ENCODE results near the gene ZNF200.

ZNF200 gene

DNA sequence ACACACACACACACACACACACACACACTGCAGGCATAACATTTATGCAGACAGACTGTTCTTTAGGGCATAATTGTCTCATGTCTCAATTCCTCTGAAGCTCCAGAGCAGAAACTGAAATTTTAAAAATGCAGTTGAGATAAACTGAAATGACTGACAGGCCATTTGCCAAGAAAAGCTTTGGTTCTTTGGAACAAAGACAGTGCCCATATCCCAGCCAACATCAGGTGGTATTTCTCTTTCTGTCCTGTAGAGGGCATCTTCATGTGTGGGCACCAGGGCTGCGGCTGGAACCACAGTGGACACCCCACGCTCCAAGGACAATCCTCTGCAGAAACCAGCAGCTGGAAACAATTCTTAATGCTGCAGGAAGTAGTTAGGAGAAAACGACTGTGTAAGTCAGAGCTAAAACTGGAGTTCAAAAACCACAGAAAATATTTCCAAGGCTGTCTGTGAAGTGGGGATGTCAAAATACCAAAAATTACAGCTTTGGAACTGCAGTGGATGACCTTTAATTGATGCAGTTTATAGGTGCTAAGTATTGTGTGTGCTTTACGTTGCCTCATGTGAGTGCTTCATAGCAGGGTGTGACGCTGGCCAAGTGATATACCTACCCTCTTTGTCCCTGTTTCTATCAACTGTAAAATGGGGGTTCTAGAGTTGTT lies 32.0 kb upstream of the ZNF200 start:
- no peak for TF ChIP-seq TEAD4 (IDR thresholded peaks at IDR 0.05)
- peak; percentile 38; the same call in 1 of the 2 replicates for TF ChIP-seq RAD21 (IDR thresholded peaks at IDR 0.05; ENCODE audit: low read depth)
- TF ChIP-seq NFIC (IDR thresholded peaks at IDR 0.05): no peak
- TF ChIP-seq, protein P1, sequence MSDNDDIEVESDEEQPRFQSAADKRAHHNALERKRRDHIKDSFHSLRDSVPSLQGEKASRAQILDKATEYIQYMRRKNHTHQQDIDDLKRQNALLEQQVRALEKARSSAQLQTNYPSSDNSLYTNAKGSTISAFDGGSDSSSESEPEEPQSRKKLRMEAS (IDR thresholded peaks at IDR 0.05): no peak

DNA sequence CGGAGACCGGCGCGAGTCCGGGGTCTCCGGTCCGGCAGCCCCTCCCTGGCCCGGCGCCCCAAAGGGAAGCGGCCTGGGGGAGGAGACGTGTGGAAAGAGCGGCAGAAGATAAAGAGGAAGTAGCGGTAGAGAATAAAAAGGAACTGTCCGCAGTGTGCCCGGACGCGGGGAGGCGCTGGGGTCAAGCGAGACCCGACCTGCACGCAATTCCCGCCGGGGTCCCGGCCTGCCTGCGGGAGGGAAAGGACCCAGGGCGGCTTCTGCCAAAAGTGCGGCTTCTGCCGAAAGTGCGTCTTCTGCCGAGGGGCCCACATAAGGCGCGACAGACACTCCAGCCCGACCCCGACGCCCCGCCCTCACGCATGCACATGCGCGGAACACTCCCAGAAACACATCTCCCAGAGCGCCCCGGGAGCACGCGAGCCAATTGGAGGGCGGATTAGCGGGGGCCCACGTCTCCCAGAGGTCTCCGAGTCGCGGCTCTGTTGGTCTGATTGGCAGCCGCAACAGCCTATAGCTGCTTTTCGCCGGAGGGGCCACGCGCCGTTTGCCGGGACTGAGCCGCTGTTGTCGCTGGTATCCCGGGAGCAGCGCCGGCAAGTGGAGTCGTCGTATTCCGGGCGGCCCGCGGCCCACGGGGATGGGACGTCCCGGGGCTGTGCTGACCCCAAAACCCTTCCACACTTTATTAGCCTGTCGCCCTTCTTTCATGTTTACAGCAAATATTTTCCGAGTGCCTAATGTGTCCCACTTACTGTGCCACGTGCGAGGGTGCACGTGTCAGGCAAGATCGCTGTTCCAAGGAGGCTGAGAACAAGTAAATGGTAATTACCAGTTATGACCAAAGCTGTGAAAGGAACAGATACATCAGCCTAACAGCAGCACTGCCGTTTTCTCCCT lies 29.4 kb upstream of the ZNF200 start:
- TF ChIP-seq EP300 (IDR thresholded peaks at IDR 0.05; ENCODE audit: borderline replicate concordance) (no peak), EGR1 (IDR thresholded peaks at IDR 0.05) (no peak), TEAD4 (IDR thresholded peaks at IDR 0.05) (no peak), TAF1 (IDR thresholded peaks at IDR 0.05; ENCODE audit: low read depth) (peak; percentile 53), RAD21 (IDR thresholded peaks at IDR 0.05; ENCODE audit: low read depth) (no peak), TCF12 (IDR thresholded peaks at IDR 0.05; ENCODE audit: low read depth) (peak; percentile 45; the same call in 1 of the 2 replicates), YY1 (IDR thresholded peaks at IDR 0.05; ENCODE audit: low read depth) (no peak), NFIC (IDR thresholded peaks at IDR 0.05) (no peak), ZBTB7A (IDR thresholded peaks at IDR 0.05; ENCODE audit: low read depth) (peak; percentile 77; the same call in 1 of the 2 replicates), CREB1 (IDR thresholded peaks at IDR 0.05; ENCODE audit: low read depth) (peak; percentile 65; the same call in 1 of the 2 replicates), CEBPB (IDR thresholded peaks at IDR 0.05) (no peak), FOXM1 (IDR thresholded peaks at IDR 0.05; ENCODE audit: borderline replicate concordance, low read depth) (no peak)
- TF ChIP-seq, protein P2, sequence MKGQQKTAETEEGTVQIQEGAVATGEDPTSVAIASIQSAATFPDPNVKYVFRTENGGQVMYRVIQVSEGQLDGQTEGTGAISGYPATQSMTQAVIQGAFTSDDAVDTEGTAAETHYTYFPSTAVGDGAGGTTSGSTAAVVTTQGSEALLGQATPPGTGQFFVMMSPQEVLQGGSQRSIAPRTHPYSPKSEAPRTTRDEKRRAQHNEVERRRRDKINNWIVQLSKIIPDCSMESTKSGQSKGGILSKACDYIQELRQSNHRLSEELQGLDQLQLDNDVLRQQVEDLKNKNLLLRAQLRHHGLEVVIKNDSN (IDR thresholded peaks at IDR 0.05): peak; percentile 72
- TF ChIP-seq, protein P1 (IDR thresholded peaks at IDR 0.05): peak; percentile 99
- TF ChIP-seq, protein P3, sequence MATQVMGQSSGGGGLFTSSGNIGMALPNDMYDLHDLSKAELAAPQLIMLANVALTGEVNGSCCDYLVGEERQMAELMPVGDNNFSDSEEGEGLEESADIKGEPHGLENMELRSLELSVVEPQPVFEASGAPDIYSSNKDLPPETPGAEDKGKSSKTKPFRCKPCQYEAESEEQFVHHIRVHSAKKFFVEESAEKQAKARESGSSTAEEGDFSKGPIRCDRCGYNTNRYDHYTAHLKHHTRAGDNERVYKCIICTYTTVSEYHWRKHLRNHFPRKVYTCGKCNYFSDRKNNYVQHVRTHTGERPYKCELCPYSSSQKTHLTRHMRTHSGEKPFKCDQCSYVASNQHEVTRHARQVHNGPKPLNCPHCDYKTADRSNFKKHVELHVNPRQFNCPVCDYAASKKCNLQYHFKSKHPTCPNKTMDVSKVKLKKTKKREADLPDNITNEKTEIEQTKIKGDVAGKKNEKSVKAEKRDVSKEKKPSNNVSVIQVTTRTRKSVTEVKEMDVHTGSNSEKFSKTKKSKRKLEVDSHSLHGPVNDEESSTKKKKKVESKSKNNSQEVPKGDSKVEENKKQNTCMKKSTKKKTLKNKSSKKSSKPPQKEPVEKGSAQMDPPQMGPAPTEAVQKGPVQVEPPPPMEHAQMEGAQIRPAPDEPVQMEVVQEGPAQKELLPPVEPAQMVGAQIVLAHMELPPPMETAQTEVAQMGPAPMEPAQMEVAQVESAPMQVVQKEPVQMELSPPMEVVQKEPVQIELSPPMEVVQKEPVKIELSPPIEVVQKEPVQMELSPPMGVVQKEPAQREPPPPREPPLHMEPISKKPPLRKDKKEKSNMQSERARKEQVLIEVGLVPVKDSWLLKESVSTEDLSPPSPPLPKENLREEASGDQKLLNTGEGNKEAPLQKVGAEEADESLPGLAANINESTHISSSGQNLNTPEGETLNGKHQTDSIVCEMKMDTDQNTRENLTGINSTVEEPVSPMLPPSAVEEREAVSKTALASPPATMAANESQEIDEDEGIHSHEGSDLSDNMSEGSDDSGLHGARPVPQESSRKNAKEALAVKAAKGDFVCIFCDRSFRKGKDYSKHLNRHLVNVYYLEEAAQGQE (IDR thresholded peaks at IDR 0.05; ENCODE audit: low read depth): 0 out of 2 replicates have a peak, but pooled peaks have one; percentile 8

DNA sequence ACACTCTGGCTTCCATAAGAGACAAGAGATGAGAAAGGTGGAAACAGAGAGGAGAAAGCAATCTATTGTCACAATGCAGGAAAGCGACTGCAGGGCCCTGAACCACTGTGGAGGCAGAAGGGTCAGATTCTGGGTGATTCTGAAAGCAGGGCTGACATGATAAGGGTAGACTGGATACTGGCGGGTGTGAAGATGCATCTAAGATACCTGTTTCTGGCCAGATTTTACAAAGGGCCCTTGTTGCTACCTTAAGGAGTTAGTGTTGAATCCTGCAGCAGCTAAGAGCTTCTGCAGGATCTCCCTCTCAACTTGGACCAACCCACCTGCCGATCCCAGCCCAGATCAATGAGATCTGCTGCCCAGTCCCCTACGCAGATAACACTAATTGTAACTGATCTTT lies 27.6 kb upstream of the ZNF200 start:
- no peak for TF ChIP-seq ZBTB7A (IDR thresholded peaks at IDR 0.05; ENCODE audit: low read depth)
- TF ChIP-seq RAD21 (IDR thresholded peaks at IDR 0.05; ENCODE audit: low read depth): no peak

DNA sequence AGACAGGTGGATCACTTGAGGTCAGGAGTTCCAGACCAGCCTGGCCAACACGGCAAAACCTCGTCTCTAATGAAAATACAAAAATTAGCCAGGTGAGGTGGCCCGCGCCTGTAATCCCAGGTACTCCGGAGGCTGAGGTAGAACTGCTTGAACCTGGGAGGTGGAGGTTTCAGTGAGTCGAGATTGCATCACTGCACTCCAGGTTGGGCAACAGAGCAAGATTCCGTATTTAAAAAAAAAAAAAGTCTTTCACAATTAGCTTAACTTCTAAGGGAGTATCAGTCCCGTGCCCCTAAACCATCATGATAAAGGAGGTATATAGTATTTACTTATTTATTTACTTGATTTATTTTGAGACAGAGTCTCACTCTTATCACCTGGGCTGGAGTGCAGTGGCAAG lies 24.9 kb upstream of the ZNF200 start:
- TF ChIP-seq ZBTB7A (IDR thresholded peaks at IDR 0.05; ENCODE audit: low read depth): no peak

DNA sequence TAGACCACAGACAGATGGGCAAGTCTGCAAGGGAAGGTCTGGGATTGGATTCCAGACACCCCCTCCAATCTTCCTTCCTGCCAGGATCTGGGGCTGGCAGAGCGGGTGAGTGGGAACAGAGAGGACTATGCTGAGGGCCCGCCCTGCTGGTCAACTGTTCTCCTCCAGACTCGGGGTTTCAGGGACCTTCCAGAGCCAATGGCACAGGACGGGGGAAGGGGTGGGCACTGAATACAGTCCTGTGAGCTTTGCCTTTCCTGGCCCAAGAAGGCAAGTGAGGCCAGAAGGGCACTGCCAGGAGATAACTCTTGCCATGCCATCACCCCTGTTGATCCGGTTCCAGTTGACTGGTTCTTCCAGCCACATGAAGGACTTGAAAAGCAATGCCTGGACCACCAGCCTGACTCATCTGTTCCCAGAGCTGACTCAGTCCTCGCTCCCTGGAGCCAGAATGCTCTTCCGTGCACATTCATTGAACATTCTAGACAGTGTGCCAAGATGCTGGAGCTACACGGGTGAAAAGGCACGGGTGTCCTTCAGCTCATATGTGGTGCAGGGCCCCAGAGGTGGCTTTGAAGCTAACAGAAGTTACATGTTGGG lies 22.0 kb upstream of the ZNF200 start:
- TF ChIP-seq, protein P3 (IDR thresholded peaks at IDR 0.05; ENCODE audit: low read depth): no peak
- no peak for TF ChIP-seq FOXM1 (IDR thresholded peaks at IDR 0.05; ENCODE audit: borderline replicate concordance, low read depth)
- no peak for TF ChIP-seq TEAD4 (IDR thresholded peaks at IDR 0.05)
- TF ChIP-seq, protein P2 (IDR thresholded peaks at IDR 0.05): no peak
- TF ChIP-seq EP300 (IDR thresholded peaks at IDR 0.05; ENCODE audit: borderline replicate concordance): no peak
- no peak for TF ChIP-seq NFIC (IDR thresholded peaks at IDR 0.05)
- TF ChIP-seq EGR1 (IDR thresholded peaks at IDR 0.05): no peak
- TF ChIP-seq YY1 (IDR thresholded peaks at IDR 0.05; ENCODE audit: low read depth): no peak
- no peak for TF ChIP-seq CREB1 (IDR thresholded peaks at IDR 0.05; ENCODE audit: low read depth)
- TF ChIP-seq, protein P1 (IDR thresholded peaks at IDR 0.05): no peak
- no peak for TF ChIP-seq ZBTB7A (IDR thresholded peaks at IDR 0.05; ENCODE audit: low read depth)
